ENCODE data around the gene SFSWAP.
"Not testable (repeated sequence)": the region's sequence is repeated elsewhere in the genome, so short reads cannot be mapped to it uniquely, and the experiment has no call there.

Gene SFSWAP

GRCh38 chr12:131680392-131681256 is 30.3 kb upstream of the SFSWAP start:
- not testable (repeated sequence) for DNase-seq

GRCh38 chr12:131681257-131681620 is 29.7 kb upstream of the SFSWAP start:
- DNase-seq: no peak

GRCh38 chr12:131681746-131682509 is 29.0 kb upstream of the SFSWAP start:
- not testable (repeated sequence) for DNase-seq

- no peak for DNase-seq
These were observed 28.4 kb upstream of the SFSWAP start for GRCh38 chr12:131682510-131682895.

GRCh38 chr12:131683266-131684014 is 27.4 kb upstream of the SFSWAP start:
- no peak for DNase-seq

- DNase-seq: no peak
These were observed 26.7 kb upstream of the SFSWAP start for GRCh38 chr12:131684015-131684725.

- no peak for DNase-seq
These were observed 23.4 kb upstream of the SFSWAP start for GRCh38 chr12:131687346-131688125.

- DNase-seq: no peak
These were observed 22.6 kb upstream of the SFSWAP start for GRCh38 chr12:131688131-131688844.

- no peak for DNase-seq
These were observed 22.1 kb upstream of the SFSWAP start for GRCh38 chr12:131688845-131689154.

GRCh38 chr12:131690320-131690719 is 20.6 kb upstream of the SFSWAP start:
- no peak for DNase-seq

- DNase-seq: no peak
These were observed 18.5 kb upstream of the SFSWAP start for GRCh38 chr12:131692431-131692830.

- no peak for DNase-seq
These were observed 17.7 kb upstream of the SFSWAP start for GRCh38 chr12:131693149-131693548.

GRCh38 chr12:131694116-131694838 is 16.6 kb upstream of the SFSWAP start:
- DNase-seq: no peak

GRCh38 chr12:131695968-131696367 is 14.9 kb upstream of the SFSWAP start:
- DNase-seq: no peak

GRCh38 chr12:131698286-131698685 is 12.6 kb upstream of the SFSWAP start:
- no peak for DNase-seq

GRCh38 chr12:131699434-131699833 is 11.5 kb upstream of the SFSWAP start:
- no peak for DNase-seq

GRCh38 chr12:131700271-131700670 is 10.6 kb upstream of the SFSWAP start:
- DNase-seq: no peak

- DNase-seq: no peak
These were observed 9.0 kb upstream of the SFSWAP start for GRCh38 chr12:131701705-131702572.

- DNase-seq: no peak
These were observed 8.4 kb upstream of the SFSWAP start for GRCh38 chr12:131702573-131702877.

- no peak for DNase-seq
These were observed 7.7 kb upstream of the SFSWAP start for GRCh38 chr12:131703161-131703560.
